ENCODE results near the gene TGM1. TPM values are rescaled to one million over a fixed set of nuclear protein-coding genes. Genes with fewer than 3 reads are reported as not detected.

The TGM1 gene
- total RNA-seq, 6 experiments from 2014 or later, result 0.37 to 1.9 (median 0.77) TPM

DNA sequence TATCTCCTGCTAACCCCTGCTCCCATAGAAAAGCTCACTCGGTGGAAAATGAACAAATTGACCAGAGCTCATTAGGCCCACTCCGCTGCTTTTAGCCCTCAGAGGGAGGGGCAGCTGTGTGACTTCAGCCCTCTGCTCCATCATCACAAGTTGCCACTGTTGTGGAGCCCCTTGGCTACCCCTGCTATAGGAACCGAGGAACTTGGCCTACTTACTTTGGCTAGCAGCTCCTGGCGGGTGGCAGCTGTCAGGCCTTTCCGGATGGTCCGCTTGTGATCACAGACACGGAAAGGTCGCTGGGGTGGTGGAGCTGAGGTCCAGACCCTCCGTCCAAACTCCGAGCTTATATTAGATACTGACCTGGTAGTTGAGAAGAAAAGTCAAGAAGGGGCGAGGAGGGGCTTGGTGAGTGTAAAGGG, 44.2 kb upstream of the TGM1 start:
- no peaks in the 10 kb centered on the region for H3K27me3 ChIP-seq
- H3K27ac ChIP-seq, result peak overlapping the region; percentile 78 to 98 (median 93)
- no peaks in the 10 kb centered on the region for H3K9me3 ChIP-seq
- 34% methylated on average over 10 of the region's 11 CpGs for WGBS (ENCODE audit: insufficient coverage, low coverage, low lambda C conversion rate, missing lambda C conversion rate)
- intact Hi-C loops (cut with DNase I), result no loop called here
- no peak for TF ChIP-seq POLR2A (IDR thresholded peaks at IDR 0.05)
- TF ChIP-seq, protein P1, sequence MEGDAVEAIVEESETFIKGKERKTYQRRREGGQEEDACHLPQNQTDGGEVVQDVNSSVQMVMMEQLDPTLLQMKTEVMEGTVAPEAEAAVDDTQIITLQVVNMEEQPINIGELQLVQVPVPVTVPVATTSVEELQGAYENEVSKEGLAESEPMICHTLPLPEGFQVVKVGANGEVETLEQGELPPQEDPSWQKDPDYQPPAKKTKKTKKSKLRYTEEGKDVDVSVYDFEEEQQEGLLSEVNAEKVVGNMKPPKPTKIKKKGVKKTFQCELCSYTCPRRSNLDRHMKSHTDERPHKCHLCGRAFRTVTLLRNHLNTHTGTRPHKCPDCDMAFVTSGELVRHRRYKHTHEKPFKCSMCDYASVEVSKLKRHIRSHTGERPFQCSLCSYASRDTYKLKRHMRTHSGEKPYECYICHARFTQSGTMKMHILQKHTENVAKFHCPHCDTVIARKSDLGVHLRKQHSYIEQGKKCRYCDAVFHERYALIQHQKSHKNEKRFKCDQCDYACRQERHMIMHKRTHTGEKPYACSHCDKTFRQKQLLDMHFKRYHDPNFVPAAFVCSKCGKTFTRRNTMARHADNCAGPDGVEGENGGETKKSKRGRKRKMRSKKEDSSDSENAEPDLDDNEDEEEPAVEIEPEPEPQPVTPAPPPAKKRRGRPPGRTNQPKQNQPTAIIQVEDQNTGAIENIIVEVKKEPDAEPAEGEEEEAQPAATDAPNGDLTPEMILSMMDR (IDR thresholded peaks at IDR 0.05), result no peak
- peak overlapping the region; percentile 41 to 68 (median 65) for H3K4me3 ChIP-seq
- ATAC-seq (no peak), DNase-seq (peak in 1 of 3 donors; percentile 53)
- H3K36me3 ChIP-seq, result peaks cover 4 to 44% (median 18%) of the 10 kb centered on the region in 4 donors
- H3K4me1 ChIP-seq, result peaks cover 0 to 86% (median 39%) of the 10 kb centered on the region in 4 donors

DNA sequence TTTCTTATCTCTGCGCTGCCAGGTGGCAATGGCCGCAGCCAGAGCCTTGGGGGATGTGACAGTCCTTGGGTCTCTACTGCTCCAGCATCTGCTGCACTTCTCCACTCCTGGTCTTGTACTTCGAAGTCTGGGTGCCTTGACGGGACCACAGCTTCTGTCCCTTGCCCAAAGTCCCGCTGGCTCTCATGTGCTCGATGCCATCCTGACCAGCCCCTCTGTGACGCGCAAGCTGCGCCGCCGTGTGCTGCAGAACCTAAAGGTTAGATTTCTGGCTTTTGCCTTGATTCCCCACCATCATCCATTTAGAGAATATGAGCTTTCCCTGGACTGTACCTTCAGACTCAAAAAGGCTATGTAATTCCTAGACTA, 41.0 kb upstream of the TGM1 start:
- Histone ChIP-seq H3K27ac (peak overlapping the region in 2 of 3 donors; percentile 65 to 77), H3K4me1 (peaks cover 0 to 66% (median 20%) of the 10 kb centered on the region in 4 donors), H3K36me3 (peaks cover 4 to 50% (median 19%) of the 10 kb centered on the region in 4 donors), H3K27me3 (no peaks in the 10 kb centered on the region), H3K9me3 (no peaks in the 10 kb centered on the region), H3K4me3 (peak overlapping the region in 1 of 3 donors; percentile 2)
- TF ChIP-seq, protein P1 (IDR thresholded peaks at IDR 0.05), result no peak
- TF ChIP-seq POLR2A (IDR thresholded peaks at IDR 0.05), result no peak
- WGBS (ENCODE audit: insufficient coverage, low coverage, low lambda C conversion rate, missing lambda C conversion rate), result 85% methylated on average over 6 of the region's 11 CpGs
- intact Hi-C loops (cut with DNase I), result no loop called here
- ATAC-seq, result no peak
- DNase-seq, result no peak

DNA sequence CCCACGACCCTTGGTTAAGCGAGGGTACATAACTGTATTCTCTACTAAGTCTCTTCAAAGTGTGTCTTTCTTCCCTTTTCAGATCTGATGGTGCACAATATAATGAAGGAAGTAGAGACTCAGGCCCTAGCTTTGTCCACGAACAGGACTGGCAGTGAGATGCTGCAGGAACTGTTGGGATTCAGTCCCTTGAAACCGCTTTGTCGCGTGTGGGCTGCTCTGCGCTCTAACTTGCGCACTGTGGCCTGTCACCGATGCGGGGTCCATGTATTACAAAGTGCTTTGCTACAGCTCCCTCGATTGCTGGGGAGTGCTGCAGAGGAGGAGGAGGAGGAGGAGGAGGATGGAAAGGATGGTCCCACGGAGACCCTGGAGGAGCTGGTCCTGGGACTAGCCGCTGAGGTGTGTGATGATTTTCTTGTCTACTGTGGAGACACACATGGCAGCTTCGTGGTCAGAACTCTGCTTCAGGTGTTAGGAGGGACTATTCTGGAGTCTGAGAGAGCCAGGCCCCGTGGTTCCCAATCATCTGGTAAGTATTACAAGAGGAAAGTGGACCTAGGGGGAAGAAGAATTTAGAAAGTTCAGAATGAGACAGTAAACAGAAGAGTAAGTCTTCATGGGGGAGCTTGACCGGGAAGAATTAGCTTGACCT, 37.5 kb upstream of the TGM1 start:
- 17% methylated on average over 16 of the region's 16 CpGs for WGBS (ENCODE audit: insufficient coverage, low coverage, low lambda C conversion rate, missing lambda C conversion rate)
- H3K4me3 ChIP-seq, result peak overlapping the region; percentile 46 to 98 (median 80)
- DNase-seq, result no peak
- TF ChIP-seq POLR2A (IDR thresholded peaks at IDR 0.05), result no peak
- TF ChIP-seq, protein P1 (IDR thresholded peaks at IDR 0.05), result no peak
- peak overlapping the region; percentile 79 to 93 (median 81) for H3K27ac ChIP-seq
- H3K36me3 ChIP-seq, result peaks cover 4 to 45% (median 21%) of the 10 kb centered on the region in 4 donors
- ATAC-seq, result no peak
- H3K9me3 ChIP-seq, result no peaks in the 10 kb centered on the region
- peaks cover 0 to 64% (median 16%) of the 10 kb centered on the region in 4 donors for H3K4me1 ChIP-seq
- intact Hi-C loops (cut with DNase I), result no loop called here
- H3K27me3 ChIP-seq, result no peaks in the 10 kb centered on the region

DNA sequence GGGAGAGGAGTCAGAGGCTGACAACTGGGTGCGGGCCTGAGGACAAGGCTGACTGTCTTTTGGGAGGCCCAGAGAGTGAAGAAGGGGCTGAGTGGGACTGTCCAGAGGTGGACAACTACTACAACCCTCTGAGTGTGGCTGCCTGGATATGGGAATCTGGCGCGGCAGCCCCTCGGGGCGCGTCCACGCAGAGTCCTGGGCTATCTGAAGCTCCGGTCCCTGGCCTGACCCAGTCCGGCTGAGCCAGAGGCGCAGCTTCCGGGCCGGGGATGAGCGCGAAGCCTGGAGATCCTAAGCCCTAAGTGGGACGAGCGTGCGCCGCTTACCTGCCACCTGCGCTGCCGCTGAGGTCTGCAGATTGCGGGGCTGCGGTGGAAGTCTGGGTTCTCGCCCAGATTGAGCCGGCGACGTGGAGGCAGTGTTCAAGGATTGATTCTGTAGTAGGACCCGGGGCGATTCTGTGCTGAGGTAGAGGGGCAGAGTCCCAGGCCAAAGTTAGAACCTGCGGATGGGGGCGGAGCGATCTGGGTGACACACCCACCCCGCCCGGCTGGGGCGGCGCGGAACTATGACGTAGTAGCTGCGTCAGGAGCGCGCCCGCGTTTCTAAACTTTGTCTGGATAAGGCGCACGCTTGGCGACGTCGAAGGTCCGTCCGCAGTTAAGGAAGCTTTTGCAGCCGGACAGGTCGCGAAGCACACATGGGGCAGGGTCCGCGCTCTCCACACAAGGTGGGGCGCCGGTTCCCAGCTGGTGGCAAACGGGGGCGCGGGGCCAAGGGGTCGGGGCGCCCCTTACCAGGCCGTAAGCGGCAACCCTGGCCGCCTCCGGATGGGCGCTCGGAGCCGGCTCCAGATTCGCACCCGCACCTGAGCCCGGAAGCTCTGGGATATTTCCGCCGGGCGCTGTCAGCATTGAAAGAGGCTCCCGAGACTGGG, 36.5 kb upstream of the TGM1 start, which contains the start of the genes DHRS1 and NOP9:
TSS of gene DHRS1 (minus strand) at position 526 of the 937 bp plus-strand sequence. CDS start 674 bp downstream, outside the sequence.
TSS of gene NOP9 (plus strand) at position 596 of the 937 bp plus-strand sequence. CDS start at position 701, 105 bp downstream.
- H3K4me1 ChIP-seq, result peaks cover 0 to 54% (median 16%) of the 10 kb centered on the region in 4 donors
- no peaks in the 10 kb centered on the region for H3K9me3 ChIP-seq
- TF ChIP-seq POLR2A (IDR thresholded peaks at IDR 0.05), result peak; percentile 91
- TF ChIP-seq, protein P1 (IDR thresholded peaks at IDR 0.05), result no peak
- no peaks in the 10 kb centered on the region for H3K27me3 ChIP-seq
- peak; percentile 94 to 97 (median 96) for DNase-seq
- under 1% methylated on average over 14 of the region's 75 CpGs for WGBS (ENCODE audit: insufficient coverage, low coverage, low lambda C conversion rate, missing lambda C conversion rate)
- peaks cover 4 to 45% (median 19%) of the 10 kb centered on the region in 4 donors for H3K36me3 ChIP-seq
- ATAC-seq, result peak; percentile 88 to 91 (median 88)
- peak within 1 kb of the TSS; percentile 46 to 98 (median 80) for H3K4me3 ChIP-seq
- peak within 1 kb of the TSS; percentile 79 to 93 (median 81) for H3K27ac ChIP-seq
- intact Hi-C loops (cut with DNase I), result loop anchor here (5.0 to 10.0 kb wide), 2 partner anchors 55 to 57 kb away; partner anchors contain the start of gene TINF2 (in 2 of the 2)

Measured in right lobe of liver (tissue), 6 donors.